ENCODE data around the gene ZFR.
"Not testable (repeated sequence)": the region's sequence is repeated elsewhere in the genome, so short reads cannot be mapped to it uniquely, and the experiment has no call there.

Gene ZFR

GRCh38 chr5:32320576-32320975 lies 124.0 kb downstream of the ZFR start:
- DNase-seq (ENCODE audit: low read depth in 2 of 2) = no peak

GRCh38 chr5:32319926-32320543 lies 124.5 kb downstream of the ZFR start:
- no peak for DNase-seq (ENCODE audit: low read depth in 2 of 2)

- no peak for DNase-seq (ENCODE audit: low read depth in 2 of 2)
Measured at GRCh38 chr5:32319392-32319791, 125.1 kb downstream of the ZFR start.

GRCh38 chr5:32317041-32317440 lies 127.5 kb downstream of the ZFR start:
- no peak for DNase-seq (ENCODE audit: low read depth in 2 of 2)

- no peak for DNase-seq (ENCODE audit: low read depth in 2 of 2)
Measured at GRCh38 chr5:32315221-32316014, 129.1 kb downstream of the ZFR start.

GRCh38 chr5:32314658-32315057 lies 129.9 kb downstream of the ZFR start:
- no peak for DNase-seq (ENCODE audit: low read depth in 2 of 2)

GRCh38 chr5:32314152-32314488 lies 130.4 kb downstream of the ZFR start:
- DNase-seq (ENCODE audit: low read depth in 2 of 2) = not testable (repeated sequence)

GRCh38 chr5:32312595-32313332 lies 131.8 kb downstream of the ZFR start, which contains the start of gene MTMR12:
MTMR12 (minus strand) TSS chr5:32312939; CDS start chr5:32312838, 101 bp downstream.
- DNase-seq (ENCODE audit: low read depth in 2 of 2) = peak; percentile 99 to 100

GRCh38 chr5:32312197-32312594 lies 132.3 kb downstream of the ZFR start:
- peak; percentile 28 to 41 for DNase-seq (ENCODE audit: low read depth in 2 of 2)

- DNase-seq (ENCODE audit: low read depth in 2 of 2) = no peak
Measured at GRCh38 chr5:32311404-32312196, 132.9 kb downstream of the ZFR start.

- DNase-seq (ENCODE audit: low read depth in 2 of 2) = no peak
Measured at GRCh38 chr5:32309761-32310160, 134.8 kb downstream of the ZFR start.

GRCh38 chr5:32308946-32309345 lies 135.6 kb downstream of the ZFR start:
- no peak for DNase-seq (ENCODE audit: low read depth in 2 of 2)

- no peak for DNase-seq (ENCODE audit: low read depth in 2 of 2)
Measured at GRCh38 chr5:32307769-32308194, 136.8 kb downstream of the ZFR start.

GRCh38 chr5:32304622-32305021 lies 139.9 kb downstream of the ZFR start:
- DNase-seq (ENCODE audit: low read depth in 2 of 2) = no peak

All from stimulated activated CD8-positive, alpha-beta memory T cell treated with anti-CD3 and anti-CD28 coated beads, Interleukin-2, amount 100 ng/mL, for 48 hours (primary cell).